HepG2 (cell line): ENCODE measurements around the gene PYY. TPM values are rescaled to one million over a fixed set of nuclear protein-coding genes. Genes with fewer than 3 reads are reported as not detected.
A peak's percentile ranks its signal among the peaks of the same experiment; 100 is the strongest.

Source experiments
- EHMT2 ChIP-seq: fragments of 200-600 bp; sonication (generic); IDR thresholded peaks from 2 replicates; pipeline ENCODE4 v1.7.0; 2017; ENCODE audit warnings: antibody characterized with exemption, low read depth, low read length, borderline replicate concordance
- GATA4 ChIP-seq: sonication (generic); IDR thresholded peaks from 2 replicates; pipeline ENCODE4 v1.6.1; 2016; ENCODE audit warnings: antibody characterized with exemption, low read depth, borderline replicate concordance
- GATAD2A ChIP-seq: IDR thresholded peaks from 2 replicates; pipeline ENCODE4 v1.6.1; 2016
- GMEB2 ChIP-seq: IDR thresholded peaks from 2 replicates; pipeline ENCODE4 v1.6.1; 2016; ENCODE audit warnings: missing biosample characterization, missing genetic modification reagents, low read depth
- IRF1 ChIP-seq: sonication (generic); formaldehyde crosslinking; IDR thresholded peaks from 2 replicates; pipeline ENCODE4 v1.4.0; 2020; ENCODE audit warnings: low read depth, mild to moderate bottlenecking, missing genetic modification reagents
- KDM1A ChIP-seq: IDR thresholded peaks from 2 replicates; pipeline ENCODE4 v1.6.1; 2016; ENCODE audit warnings: missing compliant biosample characterization
- MIER2 ChIP-seq: IDR thresholded peaks from 2 replicates; pipeline ENCODE4 v1.6.1; 2016; ENCODE audit warnings: missing biosample characterization, missing genetic modification reagents
- MIER3 ChIP-seq: IDR thresholded peaks from 2 replicates; pipeline ENCODE4 v1.6.1; 2016; ENCODE audit warnings: missing compliant biosample characterization, borderline replicate concordance
- RARA ChIP-seq: IDR thresholded peaks from 2 replicates; pipeline ENCODE4 v1.6.1; 2016; ENCODE audit warnings: missing genetic modification reagents, missing compliant biosample characterization
- RNF2 ChIP-seq: fragments of 450-650 bp; conservative IDR thresholded peaks from 2 replicates; pipeline ENCODE4 v1.6.1; 2016; ENCODE audit warnings: low read depth
- SMYD3 ChIP-seq: sonication (generic); formaldehyde crosslinking; IDR thresholded peaks from 2 replicates; pipeline ENCODE4 v1.8.1; 2023; ENCODE audit warnings: mild to moderate bottlenecking, missing genetic modification reagents
- TCF7L2 ChIP-seq: IDR thresholded peaks from 2 replicates; pipeline ENCODE4 v1.6.1; 2011; ENCODE audit warnings: mild to moderate bottlenecking, low read depth, low read length, moderate library complexity
- THAP11 ChIP-seq: IDR thresholded peaks from 2 replicates; pipeline ENCODE4 v1.6.1; 2016; ENCODE audit warnings: missing biosample characterization, missing genetic modification reagents
- THAP9 ChIP-seq: sonication (generic); formaldehyde crosslinking; IDR thresholded peaks from 2 replicates; pipeline ENCODE4; 2020; ENCODE audit warnings: missing genetic modification reagents, mild to moderate bottlenecking, borderline replicate concordance
- THYN1 ChIP-seq: sonication (generic); formaldehyde crosslinking; IDR thresholded peaks from 2 replicates; pipeline ENCODE4 v1.8.1; 2023; ENCODE audit warnings: low read depth, mild to moderate bottlenecking, moderate library complexity, missing genetic modification reagents, borderline replicate concordance
- ZBTB10 ChIP-seq: sonication (generic); formaldehyde crosslinking; IDR thresholded peaks from 2 replicates; pipeline ENCODE4 v1.4.0; 2020; ENCODE audit warnings: missing genetic modification reagents, borderline replicate concordance
- ZIK1 ChIP-seq: sonication (generic); formaldehyde crosslinking; IDR thresholded peaks from 2 replicates; pipeline ENCODE4 v1.5.0; 2020; ENCODE audit warnings: mild to moderate bottlenecking, low read depth, missing genetic modification reagents, borderline replicate concordance
- ZKSCAN1 ChIP-seq: fragments of 150-350 bp; IDR thresholded peaks from 2 replicates; pipeline ENCODE4 v1.6.1; 2014; ENCODE audit warnings: low read length
- ZKSCAN8 ChIP-seq: IDR thresholded peaks from 2 replicates; pipeline ENCODE4 v1.6.1; 2016; ENCODE audit warnings: borderline replicate concordance, missing genetic modification reagents, missing compliant biosample characterization
- ZNF121 ChIP-seq: sonication (generic); formaldehyde crosslinking; IDR thresholded peaks from 2 replicates; pipeline ENCODE4 v1.5.0; 2020; ENCODE audit warnings: mild to moderate bottlenecking, missing genetic modification reagents
- ZNF235 ChIP-seq: sonication (generic); formaldehyde crosslinking; IDR thresholded peaks from 2 replicates; pipeline ENCODE4 v1.8.1; 2023; ENCODE audit warnings: mild to moderate bottlenecking, missing genetic modification reagents, borderline replicate concordance
- ZNF34 ChIP-seq: sonication (generic); formaldehyde crosslinking; IDR thresholded peaks from 2 replicates; pipeline ENCODE4 v1.4.0; 2020; ENCODE audit warnings: mild to moderate bottlenecking, missing genetic modification reagents, borderline replicate concordance
- ZNF430 ChIP-seq: sonication (generic); formaldehyde crosslinking; IDR thresholded peaks from 2 replicates; pipeline ENCODE4 v1.9.0; 2021; ENCODE audit warnings: mild to moderate bottlenecking, missing genetic modification reagents
- ZNF720 ChIP-seq: sonication (generic); formaldehyde crosslinking; IDR thresholded peaks from 2 replicates; pipeline ENCODE4 v1.4.0; 2020; ENCODE audit warnings: missing genetic modification reagents
- ZNF773 ChIP-seq: sonication (generic); formaldehyde crosslinking; IDR thresholded peaks from 2 replicates; pipeline ENCODE4 v1.4.0; 2020; ENCODE audit warnings: missing genetic modification reagents, borderline replicate concordance
- polyA plus RNA-seq, 8 experiments: library from polyadenylated mRNA; depleted of rRNA in 3 of 8; stranded (reverse) in 7 of 8; unstranded in 1 of 8; fragments of >200 nt; fragmentation: Illumina TruSeq in 4 of 8; extraction: Trizol in 4 of 8; gene quantifications; 2 replicates each; pipeline versions ENCODE4 v1.2.1 to v1.2.3, GENCODE V29; 2011 to 2016; ENCODE audit warnings: low read depth in 4 of 8, missing spikeins in 1 of 8, mixed read lengths in 1 of 8; ENCODE audit not compliant: insufficient read depth in 1 of 8
- total RNA-seq, 5 experiments: library from RNA; depleted of rRNA; stranded (reverse); fragments of >200 nt; fragmentation: Illumina TruSeq; extraction: Trizol; gene quantifications; 2 replicates each; pipeline ENCODE4 v1.2.3, GENCODE V29; 2016; ENCODE audit warnings: low read depth in 1 of 5

The PYY gene
- total and polyA plus RNA-seq, 2 of the 13 experiments (the other 11 are each of a cell fraction or from before 2014, with no cell fraction given), result 0.25 TPM; not detected in 1

GRCh38 chr17:44001461-44001920 lies 47.8 kb upstream of the PYY start (continued):
- TF ChIP-seq THAP9 (CRISPR knock-in tag), result peak; percentile 17
- peak; percentile 15; the same call in 1 of the 2 replicates for TF ChIP-seq ZNF121 (CRISPR knock-in tag)
- TF ChIP-seq ZNF430, result no peak
- 0 out of 2 replicates have a peak, but pooled peaks have one; percentile 5 for TF ChIP-seq ZBTB10
- peak; percentile 67; the same call in 1 of the 2 replicates for TF ChIP-seq THAP11 (CRISPR knock-in tag)
- no peak for TF ChIP-seq ZNF720 (CRISPR knock-in tag)
- TF ChIP-seq GMEB2 (CRISPR knock-in tag), result no peak
- no peak for TF ChIP-seq ZKSCAN8 (CRISPR knock-in tag)
- TF ChIP-seq SMYD3, result no peak
- no peak for TF ChIP-seq EHMT2
- TF ChIP-seq ZKSCAN1, result no peak
- no peak for TF ChIP-seq THYN1 (CRISPR knock-in tag)
- no peak for TF ChIP-seq ZNF235 (CRISPR knock-in tag)
- no peak; the same call in 1 of the 2 replicates for TF ChIP-seq KDM1A (CRISPR knock-in tag)
- peak; percentile 85 for TF ChIP-seq RARA
- no peak for TF ChIP-seq ZNF34 (CRISPR knock-in tag)
- TF ChIP-seq MIER2 (CRISPR knock-in tag), result no peak
- TF ChIP-seq ZIK1 (CRISPR knock-in tag), result no peak
- no peak for TF ChIP-seq RNF2
- no peak for TF ChIP-seq MIER3 (CRISPR knock-in tag)
- 0 out of 2 replicates have a peak, but pooled peaks have one; percentile 55 for TF ChIP-seq GATA4
- TF ChIP-seq IRF1 (CRISPR knock-in tag), result no peak
- TF ChIP-seq GATAD2A (CRISPR knock-in tag), result peak; percentile 64
- no peak for TF ChIP-seq TCF7L2
- no peak for TF ChIP-seq ZNF773
